ENCODE measurements around the gene CCDC117.

The CCDC117 gene

DNA sequence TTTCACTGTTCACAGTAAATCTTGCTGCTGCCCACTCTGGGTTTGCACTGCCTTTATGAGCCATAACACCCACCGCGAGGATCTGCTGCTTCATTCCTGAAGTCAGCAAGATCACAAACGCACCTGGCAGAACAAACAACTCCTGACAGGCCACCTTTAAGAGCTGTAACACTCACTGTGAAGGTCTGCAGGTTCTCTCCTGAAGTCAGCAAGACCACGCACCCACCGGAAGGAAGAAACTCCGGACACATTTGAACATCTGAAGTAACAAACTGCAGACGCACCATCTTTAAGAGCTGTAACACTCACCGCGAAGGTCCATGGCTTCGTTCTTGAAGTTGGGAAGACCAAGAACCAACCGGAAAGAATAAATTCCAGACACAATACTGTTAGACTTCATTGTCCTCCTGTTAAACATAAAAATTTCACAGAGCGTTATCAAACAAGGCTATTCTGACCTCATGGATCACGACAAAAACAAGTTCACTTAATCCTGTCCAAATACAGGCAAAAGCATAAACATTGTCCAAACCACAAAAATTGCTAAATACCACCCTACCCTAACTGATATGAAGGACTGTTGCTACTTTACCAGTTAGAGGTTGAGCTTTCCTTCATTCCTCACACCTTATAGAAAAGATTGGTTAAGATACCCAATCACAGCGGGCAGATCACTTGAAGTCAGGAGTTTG is 3.0 kb upstream of the CCDC117 start:
- DNase-seq (ENCODE audit: low spot score) = no peak

DNA sequence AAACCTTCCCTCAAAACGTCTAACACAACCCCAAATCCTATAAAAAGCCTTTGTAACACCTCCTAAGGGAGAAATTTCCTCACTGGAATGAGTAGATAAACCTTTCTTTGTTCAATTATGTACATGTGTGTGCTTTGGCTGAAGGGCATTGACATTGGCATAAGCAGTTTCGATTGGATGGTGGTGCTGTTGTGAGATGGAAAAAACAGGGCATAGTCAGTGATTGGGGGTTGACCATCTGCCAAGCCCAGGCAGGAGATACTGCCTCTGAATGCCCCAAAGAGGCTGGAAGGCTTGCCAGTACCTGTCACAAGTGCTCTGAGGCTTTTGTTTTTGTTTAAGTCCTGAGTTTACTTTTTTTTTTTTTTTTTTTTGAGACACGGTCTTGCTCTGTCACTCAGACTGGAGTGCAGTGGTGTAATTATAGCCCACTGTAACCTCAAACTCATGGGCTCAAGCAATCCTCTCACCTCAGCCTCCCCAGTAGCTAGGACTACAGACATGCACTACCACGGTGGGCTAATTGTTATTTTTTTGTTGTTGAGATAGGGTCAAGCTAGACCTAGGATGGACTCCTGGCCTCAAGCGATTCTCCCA is 1.2 kb upstream of the CCDC117 start:
- no peak for DNase-seq (ENCODE audit: low spot score)

DNA sequence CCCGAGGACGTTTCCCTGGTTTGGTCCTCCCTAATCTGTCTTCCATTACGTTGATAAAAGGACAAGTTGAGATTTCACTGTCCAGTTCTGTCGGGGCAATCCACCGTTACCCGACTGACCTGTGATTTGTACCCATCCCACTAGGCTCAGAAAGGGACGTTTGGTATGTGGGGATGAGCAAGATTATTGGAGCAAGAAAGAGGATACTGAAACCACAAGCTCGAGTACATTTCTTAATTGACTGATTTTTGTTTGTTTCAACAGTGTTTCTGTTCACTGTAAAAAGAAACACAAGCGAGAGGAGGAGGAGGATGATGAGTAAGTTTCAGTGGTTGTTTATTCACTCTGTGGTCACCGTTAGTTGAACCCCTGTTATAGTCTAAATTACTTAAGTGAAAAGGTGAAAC is 969 bp downstream of the CCDC117 start:
- DNase-seq (ENCODE audit: low spot score) = peak; percentile 62

DNA sequence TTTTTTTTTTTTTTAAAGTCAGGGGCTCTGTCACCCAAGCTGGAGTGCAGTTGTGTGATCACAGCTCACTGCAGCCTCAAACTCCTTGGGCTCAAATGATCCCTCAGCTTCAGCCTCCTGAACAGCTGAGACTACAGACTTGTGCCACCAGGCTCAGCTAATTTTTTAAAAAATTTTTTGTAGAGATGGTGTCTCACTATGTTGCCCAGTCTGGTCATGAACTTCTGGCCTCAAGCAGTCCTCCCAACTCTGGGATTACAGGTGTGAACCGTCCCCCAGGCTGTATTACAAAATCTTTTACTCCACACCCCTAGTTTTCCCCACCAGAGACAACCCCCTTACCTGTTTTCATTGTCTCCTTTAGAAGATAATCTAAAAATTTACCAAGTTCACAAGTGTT is 1.9 kb downstream of the CCDC117 start:
- DNase-seq (ENCODE audit: low spot score) = no peak

DNA sequence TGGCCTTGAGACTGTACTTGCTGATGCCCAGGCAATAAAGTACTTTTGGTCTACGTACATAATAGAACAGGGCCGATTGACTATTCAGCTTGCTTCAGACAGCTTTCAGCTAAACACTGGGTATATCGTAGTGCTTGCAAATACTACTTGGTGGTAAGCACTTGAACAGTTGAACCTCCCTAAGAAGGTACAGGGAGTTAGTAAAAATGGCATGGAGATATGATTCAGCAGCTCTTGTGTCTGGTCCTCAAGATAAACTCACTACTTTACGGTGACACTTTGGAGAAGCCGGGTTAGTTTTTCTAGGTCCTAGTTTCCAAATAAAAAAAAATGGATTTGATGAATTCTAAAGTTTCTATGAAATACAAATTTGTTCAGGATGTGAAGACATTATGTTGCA is 7.3 kb downstream of the CCDC117 start:
- peak; percentile 68 for DNase-seq (ENCODE audit: low spot score)

DNA sequence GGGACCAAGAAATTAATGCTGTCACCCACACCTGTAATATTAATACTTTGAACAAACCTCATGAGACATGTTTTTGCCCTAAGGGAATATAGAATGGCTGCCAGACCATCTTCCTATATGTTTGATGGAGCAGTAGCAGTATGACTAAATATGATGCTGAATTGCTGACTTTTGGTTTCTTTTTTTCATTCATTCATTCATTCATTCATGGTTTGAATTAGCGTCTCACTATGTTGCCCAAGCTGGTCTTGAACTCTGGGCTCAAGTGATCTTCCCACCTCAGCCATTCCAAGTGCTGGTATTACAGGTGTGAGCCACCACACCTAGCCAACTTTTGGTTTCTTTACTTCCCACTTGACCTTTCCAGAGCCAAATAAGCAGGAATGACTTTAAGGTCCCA is 7.8 kb downstream of the CCDC117 start:
- DNase-seq (ENCODE audit: low spot score) = no peak

DNA sequence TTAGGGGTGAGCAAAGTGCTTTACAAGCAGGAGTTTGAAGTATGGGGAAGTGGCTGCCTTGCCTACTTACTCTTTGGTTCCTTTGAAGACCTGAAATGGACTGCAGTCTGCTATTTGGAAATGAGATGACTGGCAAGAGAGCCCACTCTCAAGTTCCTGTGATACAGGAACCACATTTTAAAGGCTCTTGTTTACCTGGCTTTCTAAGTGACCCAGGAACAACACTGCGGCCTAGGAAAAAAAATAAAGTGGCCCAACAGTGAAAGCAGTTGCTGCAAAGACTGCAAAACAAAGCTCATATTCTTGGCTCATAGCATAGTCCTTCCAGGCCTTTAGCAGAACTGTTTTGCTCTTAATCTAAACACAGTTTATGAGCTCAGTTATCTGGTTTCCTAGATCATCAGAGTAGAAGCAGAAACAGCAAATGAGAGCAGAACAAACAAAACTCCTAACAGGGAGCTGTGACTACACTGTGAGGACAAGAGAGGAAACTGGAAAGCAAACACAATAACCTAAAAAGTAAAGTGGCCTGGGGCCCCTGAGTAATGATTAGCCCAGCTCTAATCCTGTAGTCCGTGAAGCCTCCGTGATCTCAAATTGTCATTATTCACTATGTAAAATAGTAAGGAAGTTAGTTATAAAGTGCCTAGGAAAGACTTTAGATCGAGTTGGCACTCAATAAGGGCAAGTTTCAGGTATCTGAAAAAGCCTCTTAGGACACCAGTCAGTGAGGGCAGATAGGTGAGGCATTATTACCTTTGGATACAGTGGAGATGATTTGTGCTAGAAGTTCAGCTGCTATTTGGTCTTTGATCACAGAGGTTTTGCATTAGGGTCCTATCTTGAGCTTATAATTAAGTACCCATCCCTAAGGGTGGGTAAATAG is 11.5 kb downstream of the CCDC117 start:
- no peak for DNase-seq (ENCODE audit: low spot score)

DNA sequence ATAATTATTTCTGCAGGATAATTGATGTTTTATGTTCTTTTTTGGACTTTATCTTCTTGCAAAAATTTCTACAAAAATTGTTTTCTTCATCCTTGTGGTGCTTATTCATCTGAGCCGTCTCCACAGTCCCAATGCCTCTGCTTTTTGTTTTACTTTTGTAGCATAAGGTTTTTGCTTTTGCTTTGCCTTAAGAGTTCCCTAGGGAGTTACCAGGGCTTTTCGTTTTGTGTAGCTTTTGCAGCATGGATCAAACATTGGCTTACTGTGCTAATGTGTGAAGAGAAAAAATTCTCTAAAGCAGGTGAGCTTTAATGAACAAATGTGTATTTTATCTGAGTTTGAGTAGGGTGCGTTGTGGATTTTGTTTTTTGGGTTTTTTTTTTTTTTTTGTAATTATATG is 16.1 kb downstream of the CCDC117 start:
- no peak for DNase-seq (ENCODE audit: low spot score)

DNA sequence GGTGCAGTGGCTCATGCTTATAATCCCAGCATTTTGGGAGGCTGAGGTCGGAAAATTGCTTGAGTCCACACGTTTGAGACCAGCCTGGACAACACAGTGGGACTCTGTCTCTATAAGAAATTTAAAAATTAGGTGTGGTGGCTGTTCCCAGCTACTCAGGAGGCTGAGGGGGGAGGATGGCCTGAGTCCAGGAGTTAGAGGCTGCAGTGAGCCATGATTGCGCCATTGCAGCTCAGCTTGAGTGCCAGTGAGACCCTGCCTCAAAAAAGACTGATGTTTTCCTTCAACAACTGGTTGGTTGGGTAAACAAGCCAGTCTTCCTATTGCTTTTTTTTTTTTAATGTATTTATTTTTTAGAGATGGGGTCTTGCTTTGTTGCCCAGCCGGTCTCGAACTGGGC is 18.6 kb downstream of the CCDC117 start:
- no peak for DNase-seq (ENCODE audit: low spot score)

DNA sequence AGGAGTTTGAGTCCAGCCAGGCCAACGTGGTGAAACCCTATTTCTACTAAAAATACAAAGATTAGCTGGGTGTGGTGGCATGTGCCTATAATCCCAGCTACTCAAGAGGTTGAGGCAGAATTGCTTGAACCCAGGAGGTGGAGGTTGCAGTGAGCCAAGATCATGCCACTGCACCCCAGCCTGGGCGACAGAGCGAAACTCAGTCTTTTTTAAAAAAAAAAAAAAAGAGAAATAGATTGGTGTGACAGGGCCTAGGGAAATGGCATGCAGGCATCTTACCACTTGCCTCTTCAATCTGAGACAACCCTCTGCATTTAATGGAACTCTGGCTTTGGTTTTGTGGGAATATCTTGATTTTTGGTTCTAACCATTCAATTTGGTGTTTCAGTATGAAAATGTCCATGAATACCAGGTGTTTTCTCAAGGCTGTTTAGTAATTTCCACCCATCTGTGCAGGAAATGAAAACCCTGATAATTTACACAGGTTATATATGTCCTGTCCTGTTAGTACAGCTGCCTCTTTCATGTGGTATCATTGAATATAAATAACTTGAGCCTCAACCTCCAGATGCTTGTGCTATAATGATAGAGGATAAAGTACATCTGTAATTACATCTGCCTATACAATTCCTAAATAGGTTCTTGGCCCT is 19.5 kb downstream of the CCDC117 start:
- DNase-seq (ENCODE audit: low spot score) = no peak

DNA sequence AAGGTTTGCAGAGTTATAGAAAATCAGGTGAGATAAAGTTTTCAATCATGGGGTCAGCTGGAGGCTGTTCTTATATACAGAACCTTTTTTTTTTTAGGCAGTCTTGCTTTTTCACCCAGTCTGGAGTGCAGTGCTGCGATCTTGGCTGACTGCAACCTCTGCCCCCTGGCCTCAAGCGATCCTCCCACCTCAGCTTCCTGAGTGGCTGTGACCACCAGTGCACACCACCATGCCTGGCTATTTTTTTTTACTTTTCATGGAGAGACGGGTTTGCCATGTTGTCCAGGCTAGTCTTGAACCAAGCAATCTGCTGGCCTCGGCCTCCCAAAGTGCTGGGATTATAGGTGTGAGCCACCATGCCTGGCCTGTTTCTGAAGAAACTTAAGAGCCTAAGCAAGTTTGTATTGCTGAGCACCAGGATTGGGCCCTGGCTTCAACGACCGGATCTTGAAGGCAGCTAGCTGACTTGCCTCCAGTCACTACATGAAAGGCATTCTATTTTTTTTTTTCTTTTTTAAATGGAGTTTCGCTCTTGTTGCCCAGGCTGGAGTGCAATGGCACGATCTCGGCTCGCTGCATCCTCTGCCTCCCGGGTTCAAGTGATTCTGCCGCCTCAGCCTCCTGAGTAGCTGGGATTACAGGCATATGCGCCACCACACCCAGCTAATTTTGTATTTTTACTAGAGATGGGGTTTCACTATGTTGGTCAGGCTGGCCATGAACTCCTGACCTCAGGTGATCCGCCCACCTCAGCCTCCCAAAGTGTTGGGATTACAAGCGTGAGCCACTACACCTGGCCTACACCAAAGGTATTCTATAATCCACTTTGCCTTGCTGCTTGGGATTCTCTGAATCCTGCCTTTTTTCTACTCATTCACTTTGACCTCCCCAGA is 20.2 kb downstream of the CCDC117 start:
- no peak for DNase-seq (ENCODE audit: low spot score)

DNA sequence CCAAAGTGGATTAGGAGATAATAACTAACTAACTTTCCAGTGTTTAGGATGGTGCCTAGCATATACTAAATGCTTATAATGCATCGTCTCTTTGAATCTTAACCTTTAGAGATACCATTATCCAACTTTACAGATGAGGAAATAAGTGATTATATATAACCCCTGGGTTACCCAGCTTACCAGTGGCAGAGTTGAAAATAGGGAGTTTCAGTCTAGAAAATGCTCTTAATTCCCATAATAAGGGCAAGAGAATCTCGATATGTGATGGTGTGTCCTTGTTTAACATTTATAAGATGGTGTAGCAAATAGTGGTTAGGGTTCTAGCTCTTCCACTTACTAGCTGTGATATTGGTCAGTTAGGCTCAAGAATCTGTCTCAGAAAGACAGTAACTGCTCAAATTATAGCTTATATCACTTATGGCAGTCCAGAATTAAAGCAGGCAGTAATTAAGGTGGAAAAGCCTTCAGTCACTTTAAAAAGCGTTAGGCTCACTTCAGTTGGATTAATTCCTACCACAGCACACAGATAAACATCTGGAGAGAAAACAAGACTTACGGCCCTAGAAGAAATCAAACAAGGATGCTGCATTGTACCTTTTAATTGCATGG is 21.6 kb downstream of the CCDC117 start:
- DNase-seq (ENCODE audit: low spot score) = no peak

DNA sequence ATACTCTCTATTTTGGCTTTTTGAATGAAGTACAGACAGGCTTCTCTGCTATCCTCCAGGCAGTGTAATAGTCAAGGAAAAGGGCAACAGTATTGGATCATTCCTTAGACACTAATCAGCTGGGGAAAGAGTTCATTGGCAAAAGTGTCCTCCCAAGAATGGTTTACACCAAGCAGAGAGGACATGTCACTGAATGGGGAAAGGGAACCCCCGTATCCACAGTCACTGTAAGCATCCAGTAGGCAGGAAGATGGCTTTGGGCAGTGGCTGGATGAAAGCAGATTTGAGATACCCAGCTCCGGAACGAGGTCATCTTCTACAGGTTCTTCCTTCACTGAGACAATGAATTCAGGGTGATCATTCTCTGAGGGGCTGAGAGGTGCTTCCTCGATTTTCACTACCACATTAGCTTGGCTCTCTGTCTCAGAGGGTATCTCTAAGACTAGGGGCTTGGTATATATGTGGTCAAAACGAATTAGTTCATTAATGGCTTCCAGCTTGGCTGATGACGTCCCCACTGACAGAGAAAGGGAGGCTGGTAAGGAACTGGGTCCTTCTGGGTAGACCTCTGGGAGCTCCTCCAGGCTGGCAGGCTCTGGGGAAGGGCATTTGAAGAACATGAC is 22.7 kb downstream of the CCDC117 start:
- no peak for DNase-seq (ENCODE audit: low spot score)

DNA sequence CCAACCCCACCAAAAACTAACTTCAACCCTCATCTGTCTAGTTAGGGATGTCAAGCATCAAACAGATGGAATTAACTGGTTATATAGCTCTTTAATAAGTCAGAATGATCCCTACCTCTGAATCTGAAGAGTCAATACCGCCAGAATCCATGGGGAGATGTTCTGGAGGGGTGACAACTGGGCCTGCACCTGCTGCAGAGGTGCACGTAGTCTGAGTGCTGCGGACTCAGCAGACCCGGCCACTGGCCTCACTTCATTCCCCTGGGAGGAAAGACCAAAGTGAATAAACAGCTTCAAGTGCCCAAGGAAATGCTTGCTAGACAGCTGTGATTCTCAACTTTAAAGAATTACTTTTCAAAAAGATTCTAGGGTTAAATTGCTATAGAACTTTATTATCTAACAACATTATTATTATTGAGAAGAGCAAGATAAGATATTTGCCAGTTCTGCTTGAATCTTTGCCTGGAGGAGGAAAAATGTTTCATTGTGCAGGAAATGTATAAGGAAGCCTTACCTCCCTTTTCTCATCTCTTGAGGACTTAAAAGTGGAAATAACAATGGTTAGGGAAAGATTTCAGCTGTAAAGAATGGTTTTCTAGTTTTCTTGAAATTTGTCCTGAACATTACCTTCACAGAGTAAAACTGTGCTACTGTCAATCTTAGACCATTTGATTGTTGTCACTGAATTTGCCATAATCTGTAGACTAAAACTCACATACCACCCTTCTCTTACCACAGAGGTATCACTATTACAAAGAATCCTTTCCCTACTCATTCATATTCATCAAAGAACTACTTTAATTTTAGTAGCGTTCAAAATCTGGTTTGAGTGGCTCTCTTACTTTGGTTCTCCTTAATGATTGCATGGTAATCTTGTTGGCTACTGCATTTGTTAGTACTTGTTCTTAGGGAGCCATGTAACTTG is 23.7 kb downstream of the CCDC117 start:
- no peak for DNase-seq (ENCODE audit: low spot score)

DNA sequence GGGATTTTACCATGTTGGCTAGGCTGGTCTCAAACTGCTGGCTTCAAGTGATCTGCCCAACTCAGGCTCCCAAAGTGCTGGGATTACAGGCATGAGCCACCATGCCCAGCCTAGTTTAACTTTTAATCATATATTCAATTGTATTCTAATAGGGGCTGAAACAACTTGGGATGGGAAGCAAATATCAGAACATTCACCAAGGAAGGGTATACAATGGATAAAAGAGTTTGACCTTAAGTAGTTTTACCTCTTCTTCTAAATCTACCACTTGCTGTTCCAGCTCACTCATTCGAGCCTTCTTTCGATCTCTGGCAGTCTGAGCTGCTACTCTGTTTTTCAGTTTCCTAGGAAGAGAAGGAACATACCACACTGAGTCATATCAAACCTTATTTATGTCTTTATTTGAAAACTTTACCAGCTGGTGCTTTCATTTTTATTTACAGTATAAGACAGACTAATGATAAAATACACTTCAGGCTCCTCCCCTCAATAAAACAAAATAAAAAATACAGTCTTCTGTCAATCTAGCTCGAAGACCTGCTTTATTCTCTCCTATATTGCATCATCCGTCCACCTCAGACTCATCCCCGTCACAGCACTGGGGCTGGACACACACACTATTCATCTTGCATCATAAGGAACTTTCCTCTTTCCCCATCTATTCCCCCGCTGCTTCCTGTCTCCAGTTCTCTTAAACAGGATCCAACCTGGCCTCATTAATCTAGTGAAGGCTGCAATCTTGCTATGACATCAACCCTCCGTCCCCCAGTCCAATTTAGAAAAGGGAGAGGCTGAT is 26.5 kb downstream of the CCDC117 start:
- DNase-seq (ENCODE audit: low spot score) = no peak

DNA sequence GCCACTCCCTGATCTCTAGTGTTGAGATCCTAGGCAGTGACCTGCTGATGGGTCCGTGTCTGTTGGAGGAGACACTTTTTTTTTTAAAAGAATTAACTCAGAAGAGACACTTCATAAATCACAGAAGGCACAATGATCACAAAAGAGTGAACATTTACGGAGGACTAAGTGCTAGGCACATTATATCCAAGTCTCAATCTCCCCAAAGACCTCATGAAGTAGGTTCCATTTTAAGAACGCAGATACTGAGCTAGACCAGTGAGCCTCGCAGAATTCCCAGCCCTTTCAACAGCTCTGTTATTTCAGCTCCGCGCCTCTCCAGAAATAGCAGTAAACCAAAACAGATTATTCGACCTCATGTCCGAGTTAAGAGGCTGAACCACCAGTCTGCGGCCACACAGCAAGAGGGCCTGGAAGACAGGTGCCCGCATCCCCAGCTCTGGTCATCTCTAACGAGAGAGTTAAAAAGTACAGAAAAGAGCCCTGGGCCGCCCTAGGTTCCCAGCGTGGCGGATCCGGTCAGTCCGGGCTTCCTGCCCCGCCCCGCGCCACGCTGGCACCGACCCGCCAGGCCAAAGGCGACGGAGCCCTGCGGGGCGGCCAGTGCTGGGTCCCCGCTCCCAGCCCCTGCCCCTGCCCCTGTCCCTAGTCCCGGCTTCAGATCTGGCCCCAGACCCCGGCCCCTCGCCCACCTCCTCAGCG is 27.3 kb downstream of the CCDC117 start:
- peak; percentile 62 for DNase-seq (ENCODE audit: low spot score)

DNA sequence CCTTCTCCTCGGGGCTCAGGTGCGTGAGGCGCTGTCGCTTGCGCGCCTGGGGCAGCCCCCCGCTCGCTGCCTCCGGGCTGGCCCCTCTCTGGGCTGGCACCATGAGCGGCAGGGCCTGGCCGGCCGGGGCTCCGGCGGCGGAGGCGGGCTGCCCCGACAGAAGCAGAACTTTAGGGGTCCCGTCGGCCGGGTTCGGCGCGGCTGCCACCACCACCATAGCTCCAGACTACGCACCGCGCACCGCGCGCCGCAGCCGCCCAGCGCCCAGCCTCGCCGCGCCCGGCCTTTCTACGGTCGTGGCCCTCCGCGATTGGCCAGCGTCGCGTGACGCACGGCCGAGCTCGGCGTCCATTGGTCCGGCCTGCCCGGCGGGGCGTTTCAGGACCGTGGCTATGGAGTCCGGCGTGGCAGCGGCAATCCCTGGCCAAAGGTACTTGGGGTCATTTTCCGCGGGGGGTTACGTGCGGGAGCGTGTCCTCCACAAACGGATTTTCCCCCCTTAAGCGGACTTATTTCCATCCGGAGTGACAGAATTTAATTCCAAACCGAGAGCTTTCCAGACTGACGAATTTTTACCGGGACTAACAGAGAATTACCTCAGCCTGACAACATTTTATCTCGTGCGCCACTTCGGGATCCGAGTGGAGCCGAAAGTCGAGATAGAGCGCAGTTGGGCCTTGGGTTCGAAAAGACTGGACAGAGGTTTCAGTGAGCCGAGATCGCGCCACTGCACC is 28.0 kb downstream of the CCDC117 start, which contains the start of gene XBP1:
XBP1 (minus strand) TSS at position 262 of the 734 bp plus-strand sequence.
- DNase-seq (ENCODE audit: low spot score) = peak; percentile 91

Data from hematopoietic multipotent progenitor cell treated with erythropoietin and hydrocortisone succinate and interleukin-3 and kit ligand, for 17 days (in vitro differentiated cells).